Measurements from ENCODE around the gene MYOG.

MYOG gene

DNA sequence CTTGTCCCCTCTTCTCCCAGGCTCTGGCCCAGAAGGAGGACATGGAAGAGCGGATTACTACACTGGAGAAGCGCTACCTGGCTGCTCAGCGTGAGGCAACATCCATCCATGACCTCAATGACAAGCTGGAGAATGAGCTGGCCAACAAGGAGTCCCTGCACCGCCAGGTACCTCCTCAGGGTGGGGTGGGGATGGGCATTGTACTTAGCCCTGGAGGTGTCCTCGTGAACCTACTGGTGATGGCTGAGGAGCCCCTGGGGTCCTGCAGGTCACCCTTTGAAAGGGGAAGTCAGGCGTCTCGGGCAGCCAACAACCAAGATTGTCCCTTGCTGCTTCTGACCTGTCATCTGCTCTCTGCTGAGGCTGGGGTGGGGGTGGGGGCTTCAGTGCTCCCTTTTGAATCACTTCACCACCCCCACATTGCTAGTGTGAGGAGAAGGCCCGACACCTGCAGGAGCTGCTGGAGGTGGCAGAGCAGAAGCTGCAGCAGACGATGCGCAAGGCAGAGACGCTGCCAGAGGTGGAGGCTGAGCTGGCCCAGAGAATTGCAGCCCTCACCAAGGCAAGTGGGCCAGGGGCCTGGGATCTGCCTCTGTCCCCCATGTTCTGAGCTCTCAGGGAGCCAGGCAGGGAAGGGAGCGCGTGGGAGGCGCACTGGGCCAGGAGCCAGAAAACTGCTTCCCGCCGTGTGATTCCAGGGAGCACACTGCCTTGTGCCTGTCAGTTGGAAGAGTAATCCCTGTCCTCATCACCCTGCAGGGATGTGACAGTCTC lies 39.8 kb downstream of the MYOG start:
- no peak for DNase-seq

GRCh38 chr1:203045336-203045735 lies 40.5 kb downstream of the MYOG start:
- no peak for DNase-seq

DNA sequence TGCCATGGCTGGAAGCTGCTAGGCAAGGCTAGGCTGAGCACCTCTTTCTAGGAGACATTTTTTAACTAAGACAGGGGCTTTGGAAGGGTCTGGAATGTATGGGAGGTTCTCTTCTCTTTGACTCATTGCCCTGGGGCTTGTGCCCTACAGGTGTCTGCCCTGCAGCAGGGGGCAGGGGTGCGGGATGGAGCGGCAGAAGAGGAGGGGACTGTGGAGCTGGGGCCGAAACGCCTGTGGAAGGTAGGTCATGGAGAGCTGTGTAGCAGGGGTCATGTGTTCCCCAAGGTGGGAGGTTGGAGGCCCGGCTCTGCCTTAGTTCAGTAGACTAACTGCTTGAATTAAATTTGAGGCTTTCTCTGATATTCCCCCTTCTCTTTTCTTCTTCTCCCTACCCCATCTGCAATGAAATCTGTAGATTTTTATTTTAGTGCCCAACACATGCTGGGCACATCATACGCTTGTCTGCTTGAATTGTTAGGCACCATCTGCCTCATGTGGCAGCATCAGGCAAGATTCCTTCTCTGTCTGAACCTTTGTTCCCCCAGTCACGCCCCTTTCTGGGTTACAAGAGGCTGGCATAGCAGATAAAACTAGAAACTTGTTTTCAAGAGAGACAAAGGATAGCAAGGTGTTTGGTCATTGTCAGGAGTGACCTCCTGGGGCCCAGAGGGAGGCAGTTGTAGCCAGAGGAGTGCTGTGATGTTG lies 41.1 kb downstream of the MYOG start:
- DNase-seq: no peak

DNA sequence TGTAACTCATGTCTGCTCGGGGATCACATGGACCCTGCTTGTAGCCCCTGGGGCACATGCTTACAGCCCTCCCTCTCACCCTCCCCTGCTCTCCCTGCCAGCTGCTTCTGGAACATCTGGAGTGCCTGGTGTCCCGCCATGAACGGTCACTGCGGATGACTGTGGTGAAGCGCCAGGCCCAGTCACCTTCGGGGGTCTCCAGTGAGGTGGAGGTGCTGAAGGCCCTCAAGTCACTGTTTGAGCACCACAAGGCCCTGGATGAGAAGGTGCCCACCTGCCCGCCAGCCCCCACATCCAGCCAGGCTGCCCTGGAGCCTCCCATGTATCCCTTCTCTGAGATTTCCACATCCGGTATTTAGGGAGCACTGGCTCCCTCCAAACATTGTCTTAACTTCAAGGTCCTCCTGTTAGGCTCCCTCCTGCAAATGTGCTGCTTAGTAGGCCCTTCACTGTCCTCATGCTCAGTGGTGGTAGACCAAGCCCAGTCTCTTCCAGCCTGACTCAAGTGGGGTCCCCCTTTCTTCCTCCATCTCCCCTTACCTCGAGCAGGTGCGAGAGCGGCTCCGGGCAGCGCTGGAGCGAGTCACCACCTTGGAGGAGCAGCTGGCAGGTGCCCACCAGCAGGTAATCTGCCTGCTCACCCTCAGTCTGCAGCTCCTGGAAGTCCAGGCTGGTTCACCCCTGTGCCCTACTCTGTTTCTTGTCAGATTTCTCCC lies 41.8 kb downstream of the MYOG start:
- DNase-seq: no peak

DNA sequence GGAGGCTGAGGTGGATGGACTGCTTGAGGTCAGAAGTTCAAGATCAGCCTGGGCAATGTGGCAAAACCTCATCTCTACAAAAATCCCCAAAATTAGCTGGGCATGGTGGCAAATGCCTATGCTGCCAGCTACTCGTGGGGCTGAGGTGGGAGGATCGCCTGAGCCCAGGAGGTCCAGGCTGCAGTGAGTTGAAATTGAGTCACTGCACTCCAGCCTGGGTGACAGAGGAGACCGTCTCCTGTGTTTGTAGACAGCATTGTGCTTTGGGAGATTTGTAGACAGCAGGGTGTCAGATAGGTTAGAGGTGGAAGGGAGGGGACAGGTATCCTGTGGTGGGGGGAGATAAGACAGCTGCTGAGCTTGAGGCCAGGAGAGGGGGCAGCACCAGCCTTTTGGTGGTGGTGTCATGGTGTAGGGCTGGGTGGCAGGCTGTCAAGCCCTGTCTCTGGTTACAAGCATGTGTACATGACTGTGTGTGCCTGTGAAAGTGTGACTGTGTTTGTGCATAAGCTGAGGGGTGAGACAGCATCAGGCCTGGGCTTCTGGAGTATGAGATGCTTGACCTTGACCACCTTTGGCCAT lies 44.4 kb downstream of the MYOG start:
- no peak for DNase-seq

DNA sequence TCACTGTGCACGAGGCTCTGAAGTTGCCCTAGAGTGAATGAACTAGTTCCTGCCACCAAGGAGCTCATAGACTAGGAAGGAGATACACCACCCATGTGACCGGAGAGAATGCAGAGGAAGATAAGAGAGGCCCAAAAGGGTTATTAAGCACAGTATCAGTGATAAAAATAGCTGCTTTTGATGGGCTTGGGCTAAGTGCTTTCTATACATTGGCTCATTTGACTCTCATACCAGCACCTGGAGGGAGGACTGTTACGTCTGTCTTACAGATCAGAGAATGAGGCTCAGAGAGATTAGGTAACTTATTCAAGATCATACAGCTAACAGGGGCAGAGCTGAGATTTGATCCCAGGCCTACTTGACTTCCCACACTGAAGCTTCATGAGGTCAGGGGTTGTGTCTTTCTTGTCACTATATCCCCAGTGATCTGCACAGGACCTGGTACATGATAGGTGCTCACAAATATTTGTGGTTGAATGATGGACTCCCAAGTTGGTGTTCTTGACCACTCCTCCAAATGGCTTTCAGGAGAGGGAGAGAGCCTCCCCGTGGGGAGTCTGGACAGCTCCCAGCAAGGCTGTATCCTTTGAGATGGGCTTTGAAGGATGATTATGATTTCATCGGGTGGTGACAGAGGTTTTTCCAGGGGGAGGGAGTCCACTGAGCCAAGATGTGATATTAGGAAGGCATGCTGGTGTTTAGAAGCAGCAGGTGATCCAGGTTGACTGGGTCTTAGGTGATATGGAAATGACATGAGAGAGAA lies 45.1 kb downstream of the MYOG start:
- no peak for DNase-seq

DNA sequence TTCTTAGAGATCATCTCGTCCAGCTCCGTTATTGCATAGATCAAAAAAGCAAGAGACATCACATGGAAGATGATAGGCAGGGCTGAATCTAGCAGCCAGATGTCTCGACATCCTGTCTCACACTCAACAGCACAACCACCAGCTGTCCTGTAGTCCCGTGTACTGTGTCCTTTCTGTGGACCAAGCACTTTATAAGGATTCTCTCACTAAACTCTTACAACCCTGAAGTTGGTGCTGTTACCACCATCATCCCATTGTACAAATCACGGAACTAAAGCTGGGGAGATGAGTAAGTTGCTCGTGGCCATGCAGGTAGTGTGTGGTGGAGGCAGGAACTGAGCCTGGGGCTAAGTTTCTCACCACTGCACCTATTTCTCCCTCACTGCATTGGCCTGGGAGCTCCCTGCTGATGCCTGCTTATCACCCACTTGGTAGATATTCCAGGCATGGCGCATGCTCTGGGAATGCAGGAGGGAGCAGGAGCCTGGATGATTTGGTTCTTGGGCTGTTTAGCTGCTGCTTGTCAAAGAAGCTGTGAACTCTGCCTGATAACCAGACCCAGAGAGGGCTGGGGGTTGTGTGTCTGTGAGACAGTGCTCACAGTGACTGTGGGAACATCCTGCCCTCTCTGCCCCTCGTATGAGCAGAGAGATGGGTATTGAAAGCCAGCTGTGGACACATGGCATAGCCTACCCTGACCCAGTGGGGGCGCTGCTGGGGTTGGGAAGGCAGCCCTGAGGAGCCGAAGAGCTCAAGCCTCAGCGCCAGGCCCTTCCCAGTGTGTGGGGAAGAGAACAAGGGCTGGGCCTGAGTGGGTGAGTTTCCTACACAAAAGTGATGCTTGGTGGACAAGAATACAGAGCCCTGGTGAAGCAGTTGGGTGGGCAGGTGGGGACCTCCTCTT lies 46.0 kb downstream of the MYOG start:
- no peak for DNase-seq

- peak; percentile 81 for DNase-seq
These were observed 46.8 kb downstream of the MYOG start for GRCh38 chr1:203038891-203039608.

- peak; percentile 85 for DNase-seq
These were observed 47.5 kb downstream of the MYOG start for GRCh38 chr1:203038217-203038741.

DNA sequence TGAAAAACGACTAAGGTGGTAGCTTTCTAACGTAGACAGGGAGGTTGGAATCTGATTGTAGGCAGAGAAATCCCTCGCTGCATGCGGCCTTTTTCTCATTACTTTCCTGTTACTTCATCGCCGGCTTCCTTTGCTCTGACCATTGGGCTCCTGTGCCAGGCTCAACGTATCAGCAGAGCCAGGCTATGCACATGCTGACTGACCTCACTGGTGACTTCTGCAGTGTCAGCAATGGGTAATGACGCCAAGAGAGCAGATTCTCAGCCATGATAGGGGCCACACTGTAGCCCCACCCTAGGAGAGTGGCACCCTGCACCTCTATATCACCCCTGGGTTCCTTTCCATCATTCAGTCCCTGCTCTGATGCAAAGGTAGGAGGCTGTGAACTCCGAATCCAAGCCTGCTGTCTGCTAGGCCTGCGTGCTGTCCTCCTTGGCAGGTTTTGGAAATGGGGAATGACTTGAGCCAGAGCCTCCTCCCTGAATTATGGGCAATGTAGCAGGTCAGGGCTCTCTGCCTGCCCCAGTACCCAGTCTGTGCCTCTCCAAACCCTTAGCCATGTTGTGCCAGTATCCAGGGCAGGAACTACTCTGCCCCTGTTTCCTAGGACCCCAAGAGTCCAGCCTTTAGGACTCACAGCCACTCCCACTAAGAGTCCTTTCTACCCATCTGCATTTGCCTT lies 48.2 kb downstream of the MYOG start:
- no peak for DNase-seq

- DNase-seq: no peak
These were observed 49.3 kb downstream of the MYOG start for GRCh38 chr1:203036537-203036936.

GRCh38 chr1:203036135-203036534 lies 49.7 kb downstream of the MYOG start:
- no peak for DNase-seq

DNA sequence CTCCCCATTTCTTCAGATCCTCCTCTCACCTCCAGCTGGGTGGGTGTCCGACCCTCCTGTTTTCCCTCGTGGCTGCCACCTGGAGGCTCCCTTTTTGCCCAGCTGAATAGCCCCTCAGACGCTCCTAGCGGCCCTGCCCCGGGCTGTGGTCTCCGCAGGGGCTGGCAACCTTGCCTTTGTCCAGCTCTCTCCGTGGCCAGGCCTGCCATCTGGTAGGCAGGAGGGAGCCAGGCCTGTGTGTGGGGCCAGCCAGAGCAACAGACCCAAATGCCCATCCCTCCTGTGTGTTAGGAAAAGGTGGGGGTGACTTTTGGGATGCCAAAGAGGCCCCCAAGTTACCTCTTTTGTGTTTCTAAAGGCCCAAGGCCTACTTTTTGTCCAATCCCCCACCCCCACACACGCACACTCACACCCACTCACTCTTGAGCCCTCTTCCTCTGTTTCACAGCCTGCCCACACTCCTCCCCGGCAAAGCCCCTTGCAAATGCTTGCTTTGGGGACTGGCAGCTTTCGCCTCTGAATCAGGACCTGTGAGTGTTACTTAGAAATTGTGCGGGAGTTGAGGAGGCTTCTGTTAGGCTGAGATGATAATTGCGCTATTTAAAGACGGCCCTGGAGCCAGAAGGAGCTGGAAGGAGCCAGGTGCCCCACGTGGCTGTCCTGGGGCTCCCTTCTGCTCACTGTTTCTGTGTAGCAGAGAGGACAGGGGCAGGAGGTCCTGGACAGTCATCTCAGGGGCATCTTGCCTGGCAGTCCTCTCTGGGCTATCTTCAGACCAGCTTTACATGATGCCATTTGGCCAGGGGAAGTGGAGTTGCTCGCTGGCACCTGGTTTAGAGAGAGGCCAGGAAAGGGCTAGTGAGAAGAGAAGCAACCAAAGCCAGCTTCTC lies 50.5 kb downstream of the MYOG start:
- DNase-seq: no peak

GRCh38 chr1:203034422-203035110 lies 51.2 kb downstream of the MYOG start:
- no peak for DNase-seq

GRCh38 chr1:203033917-203034316 lies 51.9 kb downstream of the MYOG start:
- DNase-seq: no peak

DNA sequence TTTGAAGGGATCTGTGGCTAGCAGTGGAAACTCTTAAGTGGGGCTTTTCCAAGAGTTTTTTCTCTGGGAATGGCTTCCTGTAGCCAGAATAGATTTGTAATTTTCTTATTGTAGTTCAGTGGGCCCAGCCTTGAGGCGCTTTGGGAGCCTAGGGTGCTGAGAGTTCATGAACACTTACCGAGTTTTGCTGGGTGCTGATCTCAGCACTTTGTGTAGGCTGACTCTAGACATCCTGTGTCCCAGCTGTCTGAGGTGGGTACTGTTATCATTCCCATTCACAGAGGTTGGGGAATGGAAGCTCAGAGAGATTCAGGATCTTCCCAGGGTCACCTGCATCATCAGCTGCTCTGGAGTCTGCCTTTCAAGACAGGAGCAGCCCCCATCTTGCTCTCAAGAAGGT lies 52.5 kb downstream of the MYOG start:
- DNase-seq: no peak

All from femur (tissue), 1 donor.